HepG2 (cell line): ENCODE measurements around the gene INTS1. TPM values are rescaled to one million over a fixed set of nuclear protein-coding genes. Genes with fewer than 3 reads are reported as not detected.

Experiments
- ARNTL ChIP-seq: sonication (generic); formaldehyde crosslinking; IDR thresholded peaks from 2 replicates; pipeline ENCODE4 v1.4.0; 2020; ENCODE audit warnings: mild to moderate bottlenecking, missing genetic modification reagents
- ERF ChIP-seq: IDR thresholded peaks from 2 replicates; pipeline ENCODE4 v1.6.1; 2018; ENCODE audit warnings: missing biosample characterization, missing genetic modification reagents
- KMT2A ChIP-seq: sonication (generic); formaldehyde crosslinking; IDR thresholded peaks from 2 replicates; pipeline ENCODE4 v1.4.0; 2020; ENCODE audit warnings: missing genetic modification reagents
- PCBP1 ChIP-seq: fragments of 200-400 bp; formaldehyde crosslinking; IDR thresholded peaks from 2 replicates; pipeline ENCODE4 v1.6.1; 2017; ENCODE audit warnings: mild to moderate bottlenecking, low read depth, low read length, borderline replicate concordance
- SP2 ChIP-seq: sonication (generic); formaldehyde crosslinking; IDR thresholded peaks from 2 replicates; pipeline ENCODE4 v1.5.1; 2020; ENCODE audit warnings: mild to moderate bottlenecking, missing genetic modification reagents
- TRIM22 ChIP-seq: fragments of 450-650 bp; IDR thresholded peaks from 2 replicates; pipeline ENCODE4 v1.6.1; 2017
- U2AF1 ChIP-seq: fragments of 200-400 bp; formaldehyde crosslinking; optimal IDR thresholded peaks from 2 replicates; pipeline ENCODE3; 2017; ENCODE audit warnings: mild to moderate bottlenecking, low read depth, low read length
- WIZ ChIP-seq: sonication (generic); formaldehyde crosslinking; IDR thresholded peaks from 2 replicates; pipeline ENCODE4 v1.5.1; 2020; ENCODE audit warnings: mild to moderate bottlenecking, missing genetic modification reagents
- XRCC5 ChIP-seq: fragments of 200-400 bp; formaldehyde crosslinking; optimal IDR thresholded peaks from 2 replicates; pipeline ENCODE3; 2017; ENCODE audit warnings: mild to moderate bottlenecking, low read length
- ZNF33B ChIP-seq: sonication (generic); formaldehyde crosslinking; IDR thresholded peaks from 2 replicates; pipeline ENCODE4 v1.5.1; 2020; ENCODE audit warnings: mild to moderate bottlenecking, missing genetic modification reagents
- ZNF724P ChIP-seq: sonication (generic); formaldehyde crosslinking; IDR thresholded peaks from 2 replicates; pipeline ENCODE4 v1.8.0; 2022; ENCODE audit warnings: missing genetic modification reagents, borderline replicate concordance
- polyA plus RNA-seq, 8 experiments: library from polyadenylated mRNA; depleted of rRNA in 3 of 8; stranded (reverse) in 7 of 8; unstranded in 1 of 8; fragments of >200 nt; fragmentation: Illumina TruSeq in 4 of 8; extraction: Trizol in 4 of 8; gene quantifications; 2 replicates each; pipeline versions ENCODE4 v1.2.1 to v1.2.3, GENCODE V29; 2011 to 2016; ENCODE audit warnings: low read depth in 4 of 8, missing spikeins in 1 of 8, mixed read lengths in 1 of 8; ENCODE audit not compliant: insufficient read depth in 1 of 8
- total RNA-seq, 5 experiments: library from RNA; depleted of rRNA; stranded (reverse); fragments of >200 nt; fragmentation: Illumina TruSeq; extraction: Trizol; gene quantifications; 2 replicates each; pipeline ENCODE4 v1.2.3, GENCODE V29; 2016; ENCODE audit warnings: low read depth in 1 of 5
- TF ChIP-seq, protein P1 (sequence below): sonication (generic); formaldehyde crosslinking; IDR thresholded peaks from 2 replicates; pipeline ENCODE4 v1.9.0; 2022; ENCODE audit warnings: missing genetic modification reagents, mild to moderate bottlenecking, borderline replicate concordance
- TF ChIP-seq, protein P2 (sequence below): sonication (generic); formaldehyde crosslinking; IDR thresholded peaks from 2 replicates; pipeline ENCODE4 v1.5.0; 2020; ENCODE audit warnings: mild to moderate bottlenecking, missing genetic modification reagents
- TF ChIP-seq, protein P3 (sequence below): sonication (generic); formaldehyde crosslinking; IDR thresholded peaks from 2 replicates; pipeline ENCODE4 v1.5.0; 2020; ENCODE audit warnings: missing genetic modification reagents
- TF ChIP-seq, protein P4 (sequence below): sonication (generic); formaldehyde crosslinking; IDR thresholded peaks from 2 replicates; pipeline ENCODE4 v1.8.0; 2022; ENCODE audit warnings: mild to moderate bottlenecking, missing genetic modification reagents, moderate library complexity
- TF ChIP-seq, protein P5 (sequence below): IDR thresholded peaks from 2 replicates; pipeline ENCODE4 v1.6.1; 2018; ENCODE audit warnings: missing genetic modification reagents, mild to moderate bottlenecking, missing compliant biosample characterization
- TF ChIP-seq, protein P6 (sequence below): sonication (generic); formaldehyde crosslinking; IDR thresholded peaks from 2 replicates; pipeline ENCODE4 v1.5.1; 2020; ENCODE audit warnings: missing genetic modification reagents, mild to moderate bottlenecking, borderline replicate concordance

The INTS1 gene
- total and polyA plus RNA-seq, 2 of the 13 experiments (the other 11 are each of a cell fraction or from before 2014, with no cell fraction given) = 13.7 to 29.0 TPM

DNA sequence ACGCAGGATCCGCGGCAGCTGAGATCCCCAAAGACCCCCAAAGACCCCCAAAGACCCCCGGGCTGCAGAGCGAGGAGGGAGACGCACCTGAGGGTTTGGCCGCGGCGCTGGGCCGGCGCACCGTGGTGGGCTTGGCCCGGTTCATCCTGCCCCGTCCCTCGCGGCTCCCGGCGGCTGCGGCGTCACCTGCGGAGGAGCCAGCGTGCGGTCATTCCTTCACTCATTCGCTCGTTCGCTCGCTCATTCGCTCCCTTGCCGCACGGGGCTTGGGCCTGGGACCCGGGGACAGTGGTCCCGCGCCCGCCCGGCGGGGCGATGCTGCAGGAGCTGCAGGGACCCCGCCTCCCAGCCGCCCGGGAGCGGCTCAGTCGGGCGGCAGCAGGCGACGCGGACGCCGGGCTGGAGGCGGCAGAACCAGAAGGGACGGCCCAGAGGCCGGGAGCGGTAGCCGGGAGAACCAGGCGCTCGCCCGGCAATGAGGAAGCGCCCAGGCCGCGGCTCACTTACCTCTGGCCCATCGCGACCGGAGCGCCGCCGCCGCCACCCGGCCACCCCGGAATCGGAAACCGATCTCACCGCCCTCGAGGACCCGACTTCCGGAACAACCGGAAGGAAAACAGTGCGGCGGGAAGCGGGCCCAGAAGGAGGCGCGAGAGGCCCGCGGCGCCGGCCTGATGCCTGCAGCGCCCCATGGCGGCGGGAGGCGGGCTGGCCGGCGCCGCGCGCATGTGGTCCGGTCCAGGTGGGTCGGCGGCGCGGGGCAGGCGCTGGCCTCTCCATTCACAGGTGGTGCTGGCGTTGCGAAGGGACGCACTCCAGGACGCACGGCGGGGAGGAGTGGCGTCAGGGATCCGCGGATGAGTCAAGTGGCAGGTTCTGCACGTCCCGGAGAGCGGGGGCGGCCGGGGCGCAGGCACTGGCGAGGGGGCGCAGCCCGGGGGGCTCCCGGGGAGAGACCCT is at the start of gene INTS1 (continued):
- TF ChIP-seq, protein P1, sequence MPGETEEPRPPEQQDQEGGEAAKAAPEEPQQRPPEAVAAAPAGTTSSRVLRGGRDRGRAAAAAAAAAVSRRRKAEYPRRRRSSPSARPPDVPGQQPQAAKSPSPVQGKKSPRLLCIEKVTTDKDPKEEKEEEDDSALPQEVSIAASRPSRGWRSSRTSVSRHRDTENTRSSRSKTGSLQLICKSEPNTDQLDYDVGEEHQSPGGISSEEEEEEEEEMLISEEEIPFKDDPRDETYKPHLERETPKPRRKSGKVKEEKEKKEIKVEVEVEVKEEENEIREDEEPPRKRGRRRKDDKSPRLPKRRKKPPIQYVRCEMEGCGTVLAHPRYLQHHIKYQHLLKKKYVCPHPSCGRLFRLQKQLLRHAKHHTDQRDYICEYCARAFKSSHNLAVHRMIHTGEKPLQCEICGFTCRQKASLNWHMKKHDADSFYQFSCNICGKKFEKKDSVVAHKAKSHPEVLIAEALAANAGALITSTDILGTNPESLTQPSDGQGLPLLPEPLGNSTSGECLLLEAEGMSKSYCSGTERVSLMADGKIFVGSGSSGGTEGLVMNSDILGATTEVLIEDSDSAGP (CRISPR knock-in tag) = peak; percentile 78; the same call in 1 of the 2 replicates
- TF ChIP-seq, protein P2, sequence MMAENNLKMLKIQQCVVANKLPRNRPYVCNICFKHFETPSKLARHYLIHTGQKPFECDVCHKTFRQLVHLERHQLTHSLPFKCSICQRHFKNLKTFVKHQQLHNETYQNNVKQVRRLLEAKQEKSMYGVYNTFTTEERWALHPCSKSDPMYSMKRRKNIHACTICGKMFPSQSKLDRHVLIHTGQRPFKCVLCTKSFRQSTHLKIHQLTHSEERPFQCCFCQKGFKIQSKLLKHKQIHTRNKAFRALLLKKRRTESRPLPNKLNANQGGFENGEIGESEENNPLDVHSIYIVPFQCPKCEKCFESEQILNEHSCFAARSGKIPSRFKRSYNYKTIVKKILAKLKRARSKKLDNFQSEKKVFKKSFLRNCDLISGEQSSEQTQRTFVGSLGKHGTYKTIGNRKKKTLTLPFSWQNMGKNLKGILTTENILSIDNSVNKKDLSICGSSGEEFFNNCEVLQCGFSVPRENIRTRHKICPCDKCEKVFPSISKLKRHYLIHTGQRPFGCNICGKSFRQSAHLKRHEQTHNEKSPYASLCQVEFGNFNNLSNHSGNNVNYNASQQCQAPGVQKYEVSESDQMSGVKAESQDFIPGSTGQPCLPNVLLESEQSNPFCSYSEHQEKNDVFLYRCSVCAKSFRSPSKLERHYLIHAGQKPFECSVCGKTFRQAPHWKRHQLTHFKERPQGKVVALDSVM (CRISPR knock-in tag) = peak; percentile 78
- peak; percentile 83; the same call in 1 of the 2 replicates for TF ChIP-seq KMT2A
- peak; percentile 83; the same call in 1 of the 2 replicates for TF ChIP-seq PCBP1
- peak; percentile 61; the same call in 1 of the 2 replicates for TF ChIP-seq ZNF724P (CRISPR knock-in tag)
- TF ChIP-seq, protein P3, sequence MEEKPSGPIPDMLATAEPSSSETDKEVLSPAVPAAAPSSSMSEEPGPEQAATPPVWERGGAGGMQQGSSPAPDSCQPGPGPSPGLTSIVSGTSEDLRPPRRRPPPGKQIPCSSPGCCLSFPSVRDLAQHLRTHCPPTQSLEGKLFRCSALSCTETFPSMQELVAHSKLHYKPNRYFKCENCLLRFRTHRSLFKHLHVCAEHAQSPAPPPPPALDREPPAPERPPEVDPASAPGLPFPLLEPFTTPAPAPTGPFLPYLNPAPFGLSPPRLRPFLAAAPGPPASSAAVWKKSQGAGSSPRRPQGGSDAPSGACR (CRISPR knock-in tag) = 0 out of 2 replicates have a peak, but pooled peaks have one; percentile 70
- TF ChIP-seq, protein P4, sequence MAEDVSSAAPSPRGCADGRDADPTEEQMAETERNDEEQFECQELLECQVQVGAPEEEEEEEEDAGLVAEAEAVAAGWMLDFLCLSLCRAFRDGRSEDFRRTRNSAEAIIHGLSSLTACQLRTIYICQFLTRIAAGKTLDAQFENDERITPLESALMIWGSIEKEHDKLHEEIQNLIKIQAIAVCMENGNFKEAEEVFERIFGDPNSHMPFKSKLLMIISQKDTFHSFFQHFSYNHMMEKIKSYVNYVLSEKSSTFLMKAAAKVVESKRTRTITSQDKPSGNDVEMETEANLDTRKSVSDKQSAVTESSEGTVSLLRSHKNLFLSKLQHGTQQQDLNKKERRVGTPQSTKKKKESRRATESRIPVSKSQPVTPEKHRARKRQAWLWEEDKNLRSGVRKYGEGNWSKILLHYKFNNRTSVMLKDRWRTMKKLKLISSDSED (CRISPR knock-in tag) = no peak
- TF ChIP-seq, protein P5, sequence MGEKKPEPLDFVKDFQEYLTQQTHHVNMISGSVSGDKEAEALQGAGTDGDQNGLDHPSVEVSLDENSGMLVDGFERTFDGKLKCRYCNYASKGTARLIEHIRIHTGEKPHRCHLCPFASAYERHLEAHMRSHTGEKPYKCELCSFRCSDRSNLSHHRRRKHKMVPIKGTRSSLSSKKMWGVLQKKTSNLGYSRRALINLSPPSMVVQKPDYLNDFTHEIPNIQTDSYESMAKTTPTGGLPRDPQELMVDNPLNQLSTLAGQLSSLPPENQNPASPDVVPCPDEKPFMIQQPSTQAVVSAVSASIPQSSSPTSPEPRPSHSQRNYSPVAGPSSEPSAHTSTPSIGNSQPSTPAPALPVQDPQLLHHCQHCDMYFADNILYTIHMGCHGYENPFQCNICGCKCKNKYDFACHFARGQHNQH (CRISPR knock-in tag) = peak; percentile 88
- TF ChIP-seq ERF = peak; percentile 98
- TF ChIP-seq TRIM22 = no peak
- TF ChIP-seq WIZ (CRISPR knock-in tag) = no peak
- TF ChIP-seq SP2 (CRISPR knock-in tag) = peak; percentile 70
- TF ChIP-seq ARNTL (CRISPR knock-in tag) = peak; percentile 60; the same call in 1 of the 2 replicates
- TF ChIP-seq ZNF33B (CRISPR knock-in tag) = peak; percentile 87; the same call in 1 of the 2 replicates
- peak; percentile 29 for TF ChIP-seq U2AF1
- TF ChIP-seq XRCC5 = peak; percentile 88
- TF ChIP-seq, protein P6, sequence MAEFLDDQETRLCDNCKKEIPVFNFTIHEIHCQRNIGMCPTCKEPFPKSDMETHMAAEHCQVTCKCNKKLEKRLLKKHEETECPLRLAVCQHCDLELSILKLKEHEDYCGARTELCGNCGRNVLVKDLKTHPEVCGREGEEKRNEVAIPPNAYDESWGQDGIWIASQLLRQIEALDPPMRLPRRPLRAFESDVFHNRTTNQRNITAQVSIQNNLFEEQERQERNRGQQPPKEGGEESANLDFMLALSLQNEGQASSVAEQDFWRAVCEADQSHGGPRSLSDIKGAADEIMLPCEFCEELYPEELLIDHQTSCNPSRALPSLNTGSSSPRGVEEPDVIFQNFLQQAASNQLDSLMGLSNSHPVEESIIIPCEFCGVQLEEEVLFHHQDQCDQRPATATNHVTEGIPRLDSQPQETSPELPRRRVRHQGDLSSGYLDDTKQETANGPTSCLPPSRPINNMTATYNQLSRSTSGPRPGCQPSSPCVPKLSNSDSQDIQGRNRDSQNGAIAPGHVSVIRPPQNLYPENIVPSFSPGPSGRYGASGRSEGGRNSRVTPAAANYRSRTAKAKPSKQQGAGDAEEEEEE (CRISPR knock-in tag) = no peak
